HepG2 (cell line): ENCODE data around the gene TSC22D4.

Experiments used
- BRCA1 ChIP-seq: sonication (generic); formaldehyde crosslinking; IDR thresholded peaks from 2 replicates; pipeline ENCODE4 v1.4.0; 2020; ENCODE audit warnings: missing genetic modification reagents
- NBN ChIP-seq: fragments of 450-650 bp; conservative IDR thresholded peaks from 2 replicates; pipeline ENCODE4 v1.6.1; 2017
- TCF7 ChIP-seq: sonication (generic); IDR thresholded peaks from 2 replicates; pipeline ENCODE4 v1.6.1; 2016; ENCODE audit warnings: antibody characterized with exemption, low read depth
- ZNF501 ChIP-seq: sonication (generic); formaldehyde crosslinking; IDR thresholded peaks from 2 replicates; pipeline ENCODE4 v1.5.1; 2020; ENCODE audit warnings: mild to moderate bottlenecking, moderate library complexity, missing genetic modification reagents
- TF ChIP-seq, protein P1 (sequence below): sonication (generic); formaldehyde crosslinking; IDR thresholded peaks from 2 replicates; pipeline ENCODE4 v1.9.0; 2021; ENCODE audit warnings: missing genetic modification reagents, borderline replicate concordance

- TF ChIP-seq NBN (no peak), BRCA1 (CRISPR knock-in tag) (no peak), ZNF501 (no peak), TCF7 (no peak)
- TF ChIP-seq, protein P1, sequence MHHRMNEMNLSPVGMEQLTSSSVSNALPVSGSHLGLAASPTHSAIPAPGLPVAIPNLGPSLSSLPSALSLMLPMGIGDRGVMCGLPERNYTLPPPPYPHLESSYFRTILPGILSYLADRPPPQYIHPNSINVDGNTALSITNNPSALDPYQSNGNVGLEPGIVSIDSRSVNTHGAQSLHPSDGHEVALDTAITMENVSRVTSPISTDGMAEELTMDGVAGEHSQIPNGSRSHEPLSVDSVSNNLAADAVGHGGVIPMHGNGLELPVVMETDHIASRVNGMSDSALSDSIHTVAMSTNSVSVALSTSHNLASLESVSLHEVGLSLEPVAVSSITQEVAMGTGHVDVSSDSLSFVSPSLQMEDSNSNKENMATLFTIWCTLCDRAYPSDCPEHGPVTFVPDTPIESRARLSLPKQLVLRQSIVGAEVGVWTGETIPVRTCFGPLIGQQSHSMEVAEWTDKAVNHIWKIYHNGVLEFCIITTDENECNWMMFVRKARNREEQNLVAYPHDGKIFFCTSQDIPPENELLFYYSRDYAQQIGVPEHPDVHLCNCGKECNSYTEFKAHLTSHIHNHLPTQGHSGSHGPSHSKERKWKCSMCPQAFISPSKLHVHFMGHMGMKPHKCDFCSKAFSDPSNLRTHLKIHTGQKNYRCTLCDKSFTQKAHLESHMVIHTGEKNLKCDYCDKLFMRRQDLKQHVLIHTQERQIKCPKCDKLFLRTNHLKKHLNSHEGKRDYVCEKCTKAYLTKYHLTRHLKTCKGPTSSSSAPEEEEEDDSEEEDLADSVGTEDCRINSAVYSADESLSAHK (CRISPR knock-in tag): no peak
Observed at GRCh38 chr7:100446040-100446439, 33.0 kb downstream of the TSC22D4 start.
